GM23338 (cell line): ENCODE results near the gene CAPZB. TPM values are rescaled to one million over a fixed set of nuclear protein-coding genes. Genes with fewer than 3 reads are reported as not detected.

Source experiments
- ATAC-seq: fragments of 200-7000 bp; cut with Tn5 transposase; 3 replicates; pipeline ENCODE4 v1.9.1; 2020
- DNase-seq: peaks from one replicate; pipeline ENCODE4 v3.0.0-alpha.2; 2015; ENCODE audit warnings: low spot score
- H2AFZ ChIP-seq: fragments of 200-600 bp; sonication (generic); 2 replicates; pipeline ENCODE4 v1.8.0; 2016; ENCODE audit warnings: antibody characterized with exemption, mild to moderate bottlenecking, moderate library complexity
- H3F3A ChIP-seq: fragments of 200-600 bp; sonication (generic); replicated peaks from 2 replicates; pipeline ENCODE4 v1.8.0; 2017; ENCODE audit warnings: antibody characterized with exemption, mixed run types, low read depth
- H3K27ac ChIP-seq: fragments of 200-600 bp; sonication (generic); 2 replicates; pipeline ENCODE4 v1.6.1; 2016; ENCODE audit warnings: low read depth
- H3K27me3 ChIP-seq: fragments of 200-600 bp; sonication (generic); 2 replicates; pipeline ENCODE4 v1.8.0; 2016; ENCODE audit warnings: mild to moderate bottlenecking, mixed run types, moderate library complexity; ENCODE audit not compliant: insufficient read depth
- H3K36me3 ChIP-seq: fragments of 200-600 bp; sonication (generic); 2 replicates; pipeline ENCODE4 v1.8.0; 2016; ENCODE audit warnings: mild to moderate bottlenecking; ENCODE audit not compliant: insufficient read depth
- H3K4me1 ChIP-seq: fragments of 200-600 bp; sonication (generic); 2 replicates; pipeline ENCODE4 v1.8.0; 2016; ENCODE audit warnings: mild to moderate bottlenecking, moderate library complexity; ENCODE audit not compliant: insufficient read depth
- H3K4me2 ChIP-seq: fragments of 200-600 bp; sonication (generic); 2 replicates; pipeline ENCODE4 v1.7.1; 2017; ENCODE audit warnings: mixed run types
- H3K4me3 ChIP-seq: fragments of 200-600 bp; sonication (generic); 2 replicates; pipeline ENCODE4 v1.6.1; 2016; ENCODE audit warnings: mixed run types
- H3K79me2 ChIP-seq: fragments of 200-600 bp; sonication (generic); replicated peaks from 2 replicates; pipeline ENCODE4 v1.8.0; 2017; ENCODE audit warnings: mild to moderate bottlenecking; ENCODE audit not compliant: insufficient read depth
- H3K9me2 ChIP-seq: fragments of 200-600 bp; sonication (generic); 2 replicates; pipeline ENCODE4 v1.8.0; 2017; ENCODE audit not compliant: insufficient read depth
- H4K20me1 ChIP-seq: fragments of 200-600 bp; sonication (generic); replicated peaks from 2 replicates; pipeline ENCODE4 v1.8.0; 2017; ENCODE audit warnings: mild to moderate bottlenecking; ENCODE audit not compliant: insufficient read depth
- H3K27ac Mint-ChIP-seq: 2 replicates; pipeline ENCODE4 v1.8.0; 2020; ENCODE audit warnings: inconsistent platforms, mild to moderate bottlenecking, moderate library complexity, mixed read lengths
- H3K27me3 Mint-ChIP-seq: 3 replicates; pipeline ENCODE4 v1.8.0; 2022; ENCODE audit warnings: low read depth, mild to moderate bottlenecking, moderate library complexity, mixed read lengths, inconsistent platforms; ENCODE audit not compliant: insufficient read depth, poor library complexity
- H3K36me3 Mint-ChIP-seq: 3 replicates; pipeline ENCODE4 v1.8.0; 2021; ENCODE audit warnings: low read depth, mild to moderate bottlenecking, inconsistent platforms, moderate library complexity, mixed read lengths
- H3K4me1 Mint-ChIP-seq: 3 replicates; pipeline ENCODE4 v1.8.0; 2020; ENCODE audit warnings: mild to moderate bottlenecking, inconsistent platforms, mixed read lengths
- H3K4me3 Mint-ChIP-seq: 3 replicates; pipeline ENCODE4 v1.8.0; 2021; ENCODE audit warnings: moderate library complexity, mild to moderate bottlenecking, inconsistent platforms, mixed read lengths
- H3K9me3 Mint-ChIP-seq: 3 replicates; pipeline ENCODE4 v1.8.0; 2020; ENCODE audit warnings: moderate library complexity, mild to moderate bottlenecking, inconsistent platforms, mixed read lengths
- CREB1 ChIP-seq: fragments of 250-450 bp; sonication (Bioruptor Pico); IDR thresholded peaks from 2 replicates; pipeline ENCODE4 v1.5.0; 2020; ENCODE audit warnings: low read depth, mild to moderate bottlenecking, moderate library complexity
- EZH2phosphoT487 ChIP-seq: fragments of 200-600 bp; sonication (generic); IDR thresholded peaks from one replicate; pipeline ENCODE4 v1.8.1; 2018; ENCODE audit warnings: antibody characterized with exemption; ENCODE audit not compliant: unreplicated experiment
- NANOG ChIP-seq: IDR thresholded peaks from 2 replicates; pipeline ENCODE4 v1.6.1; 2016; ENCODE audit warnings: antibody characterized with exemption, borderline replicate concordance
- POLR2AphosphoS5 ChIP-seq: IDR thresholded peaks from 2 replicates; pipeline ENCODE4 v1.6.1; 2016; ENCODE audit warnings: antibody characterized with exemption, low read depth
- ZNF114 ChIP-seq: fragments of 250-450 bp; sonication (Bioruptor Pico); IDR thresholded peaks from 2 replicates; pipeline ENCODE4 v1.5.0; 2020; ENCODE audit warnings: mild to moderate bottlenecking, moderate library complexity
- ZNF331 ChIP-seq: fragments of 250-450 bp; sonication (Bioruptor Pico); IDR thresholded peaks from 2 replicates; pipeline ENCODE4 v1.5.0; 2020; ENCODE audit warnings: low read depth, mild to moderate bottlenecking, moderate library complexity
- polyA plus RNA-seq: library from polyadenylated mRNA; unstranded; fragments of >200 nt; fragmentation: Nextera tagmentation; extraction: Ambion mirVana; gene quantifications from 2 replicates; pipeline ENCODE4 v1.2.1, GENCODE V29; 2016
- total RNA-seq: library from RNA; depleted of rRNA; stranded (reverse); fragments of >200 nt; shearing (Covaris generic); gene quantifications from 2 replicates; pipeline ENCODE4 v1.2.3, GENCODE V29; 2014
- TF ChIP-seq, protein P1 (sequence below), 2 experiments: fragments of 200-600 bp in 1 of 2; sonication (generic) in 1 of 2; conservative IDR thresholded peaks; 2 replicates each; pipeline versions ENCODE4 v1.5.1 to v1.6.1; 2016 to 2017; ENCODE audit warnings: antibody characterized with exemption in 2 of 2, low read depth in 2 of 2, mild to moderate bottlenecking in 2 of 2, moderate library complexity in 1 of 2

Gene CAPZB
- total and polyA plus RNA-seq, 2 experiments from 2014 or later = 195 to 348 TPM

DNA sequence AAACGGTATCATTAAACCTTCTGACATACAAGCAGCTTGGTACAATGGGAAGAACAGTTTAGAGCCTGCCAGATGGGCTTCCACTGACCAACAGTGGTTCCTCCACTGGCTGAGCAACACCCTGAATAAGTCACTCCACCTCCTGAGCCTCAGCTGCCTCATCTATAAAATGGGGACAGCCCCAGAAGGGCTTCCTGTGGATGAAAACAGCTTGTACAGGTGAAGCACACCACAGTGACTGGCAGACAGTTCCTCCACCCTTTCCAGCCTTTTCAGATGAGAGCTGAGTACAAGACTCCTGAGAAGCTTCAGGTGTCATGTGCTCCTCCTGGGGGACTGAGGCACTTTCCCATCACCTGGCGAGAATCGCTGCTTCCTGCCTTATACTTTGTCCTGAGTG, 2.1 kb downstream of the CAPZB start:
- H3K4me2 ChIP-seq = peak overlapping the region; percentile 93
- DNase-seq (no peak), ATAC-seq (no peak)
- H3K27me3 Mint-ChIP-seq = peaks cover 23% of the 10 kb centered on the region
- peak overlapping the region; percentile 97 for H3K4me3 ChIP-seq
- no peaks in the 10 kb centered on the region for H3K36me3 ChIP-seq
- H2AFZ ChIP-seq = no peak overlapping the region
- peaks cover 39% of the 10 kb centered on the region for H4K20me1 ChIP-seq
- peaks cover 71% of the 10 kb centered on the region for H3K4me1 ChIP-seq
- peaks cover 76% of the 10 kb centered on the region for H3K79me2 ChIP-seq
- no peaks in the 10 kb centered on the region for H3K9me2 ChIP-seq
- H3K27me3 ChIP-seq = no peaks in the 10 kb centered on the region
- no peak overlapping the region for H3K27ac ChIP-seq
- peak overlapping the region; percentile 36; the same call in 1 of the 2 replicates for H3K27ac Mint-ChIP-seq
- H3K36me3 Mint-ChIP-seq = peaks cover 28% of the 10 kb centered on the region
- H3K4me1 Mint-ChIP-seq = peaks cover 66% of the 10 kb centered on the region
- peak overlapping the region; percentile 95 for H3K4me3 Mint-ChIP-seq
- TF ChIP-seq, protein P1, sequence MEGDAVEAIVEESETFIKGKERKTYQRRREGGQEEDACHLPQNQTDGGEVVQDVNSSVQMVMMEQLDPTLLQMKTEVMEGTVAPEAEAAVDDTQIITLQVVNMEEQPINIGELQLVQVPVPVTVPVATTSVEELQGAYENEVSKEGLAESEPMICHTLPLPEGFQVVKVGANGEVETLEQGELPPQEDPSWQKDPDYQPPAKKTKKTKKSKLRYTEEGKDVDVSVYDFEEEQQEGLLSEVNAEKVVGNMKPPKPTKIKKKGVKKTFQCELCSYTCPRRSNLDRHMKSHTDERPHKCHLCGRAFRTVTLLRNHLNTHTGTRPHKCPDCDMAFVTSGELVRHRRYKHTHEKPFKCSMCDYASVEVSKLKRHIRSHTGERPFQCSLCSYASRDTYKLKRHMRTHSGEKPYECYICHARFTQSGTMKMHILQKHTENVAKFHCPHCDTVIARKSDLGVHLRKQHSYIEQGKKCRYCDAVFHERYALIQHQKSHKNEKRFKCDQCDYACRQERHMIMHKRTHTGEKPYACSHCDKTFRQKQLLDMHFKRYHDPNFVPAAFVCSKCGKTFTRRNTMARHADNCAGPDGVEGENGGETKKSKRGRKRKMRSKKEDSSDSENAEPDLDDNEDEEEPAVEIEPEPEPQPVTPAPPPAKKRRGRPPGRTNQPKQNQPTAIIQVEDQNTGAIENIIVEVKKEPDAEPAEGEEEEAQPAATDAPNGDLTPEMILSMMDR (conservative IDR thresholded peaks at IDR 0.05; ENCODE audit: low read depth in 2 of 2) = no peak
- H3F3A ChIP-seq = peaks cover 19% of the 10 kb centered on the region
- H3K9me3 Mint-ChIP-seq = no peaks in the 10 kb centered on the region

DNA sequence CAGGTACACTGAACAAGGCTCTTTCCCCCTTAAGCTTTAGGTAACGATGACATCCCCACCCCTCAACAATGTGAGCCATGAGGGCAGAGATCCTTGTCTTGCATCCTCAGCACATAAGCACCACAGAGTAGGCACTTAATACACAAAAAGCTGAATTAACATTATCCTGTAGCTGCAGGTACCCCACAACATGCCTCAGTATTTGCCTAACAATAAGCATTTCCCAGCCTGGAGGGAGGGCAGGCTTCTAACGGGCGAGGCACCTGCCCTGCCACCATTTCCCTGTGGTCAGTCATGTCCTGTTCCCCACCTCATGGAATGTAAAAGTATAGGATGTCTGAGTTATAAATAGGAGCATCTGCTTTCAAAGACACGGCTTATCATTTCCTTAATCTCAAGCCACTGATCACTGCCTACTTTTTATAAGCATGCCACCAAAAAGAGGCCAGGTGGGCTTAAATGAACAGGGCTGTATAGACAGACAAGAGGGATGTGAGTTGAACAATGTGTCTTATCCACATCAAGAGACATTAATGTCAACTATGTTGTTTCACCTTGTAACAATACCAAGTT, 3.4 kb downstream of the CAPZB start:
- H3K27ac ChIP-seq = peak overlapping the region; percentile 65; the same call in 1 of the 2 replicates
- peak; percentile 76; the same call in 1 of the 2 replicates for TF ChIP-seq NANOG
- no peak for TF ChIP-seq ZNF114 (CRISPR knock-in tag)
- TF ChIP-seq EZH2phosphoT487 = no peak
- peak; percentile 26; the same call in 1 of the 2 replicates for TF ChIP-seq POLR2AphosphoS5
- no peaks in the 10 kb centered on the region for H3K27me3 ChIP-seq
- H3K9me2 ChIP-seq = no peaks in the 10 kb centered on the region
- H3K36me3 Mint-ChIP-seq = peaks cover 36% of the 10 kb centered on the region
- H3K4me1 ChIP-seq = peaks cover 64% of the 10 kb centered on the region
- H3K36me3 ChIP-seq = no peaks in the 10 kb centered on the region
- H2AFZ ChIP-seq = no peak overlapping the region
- peak; percentile 12 for ATAC-seq
- H3K27ac Mint-ChIP-seq = peak overlapping the region; percentile 94
- H4K20me1 ChIP-seq = peaks cover 52% of the 10 kb centered on the region
- peak overlapping the region; percentile 97 for H3K4me3 ChIP-seq
- DNase-seq = peak; percentile 78
- H3F3A ChIP-seq = peaks cover 17% of the 10 kb centered on the region
- peaks cover 88% of the 10 kb centered on the region for H3K79me2 ChIP-seq
- peak overlapping the region; percentile 95 for H3K4me3 Mint-ChIP-seq
- H3K9me3 Mint-ChIP-seq = no peaks in the 10 kb centered on the region
- peak overlapping the region; percentile 93 for H3K4me2 ChIP-seq
- H3K27me3 Mint-ChIP-seq = peaks cover 24% of the 10 kb centered on the region
- H3K4me1 Mint-ChIP-seq = peaks cover 77% of the 10 kb centered on the region

DNA sequence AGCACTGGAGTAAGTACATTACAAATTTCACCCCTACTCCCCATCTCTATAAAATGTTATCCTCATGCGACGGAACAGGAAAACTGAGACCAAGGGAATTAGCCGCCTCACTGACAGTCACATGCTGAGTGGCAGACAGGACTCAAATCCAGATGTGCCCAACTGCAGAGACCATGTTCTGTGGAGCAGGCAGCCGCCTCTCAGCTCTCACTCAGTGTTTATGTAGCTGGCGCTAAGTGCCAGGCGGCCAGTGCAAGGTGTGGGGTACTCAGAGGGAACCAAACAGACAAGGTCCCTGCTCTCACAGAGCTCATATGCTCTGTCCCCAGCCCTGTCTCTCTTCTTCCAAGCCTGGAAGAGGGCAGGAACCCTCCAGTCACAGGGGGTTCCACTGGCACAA, 5.1 kb downstream of the CAPZB start:
- no peaks in the 10 kb centered on the region for H3K9me2 ChIP-seq
- Mint-ChIP-seq H3K4me3 (peak overlapping the region; percentile 43), H3K27ac (no peak overlapping the region), H3K4me1 (peaks cover 80% of the 10 kb centered on the region), H3K9me3 (no peaks in the 10 kb centered on the region), H3K27me3 (peaks cover 18% of the 10 kb centered on the region), H3K36me3 (peaks cover 40% of the 10 kb centered on the region)
- no peak for ATAC-seq
- peak overlapping the region; percentile 93 for H3K4me2 ChIP-seq
- no peaks in the 10 kb centered on the region for H3K36me3 ChIP-seq
- peaks cover 68% of the 10 kb centered on the region for H4K20me1 ChIP-seq
- peaks cover 96% of the 10 kb centered on the region for H3K79me2 ChIP-seq
- DNase-seq = no peak
- H3K27ac ChIP-seq = no peak overlapping the region
- no peaks in the 10 kb centered on the region for H3K27me3 ChIP-seq
- H2AFZ ChIP-seq = no peak overlapping the region
- TF ChIP-seq ZNF331 (CRISPR knock-in tag) (no peak), CREB1 (no peak)
- H3F3A ChIP-seq = 0 out of 2 replicates have a peak, but pooled peaks cover 7% of the 10 kb centered on the region
- peaks cover 56% of the 10 kb centered on the region for H3K4me1 ChIP-seq
- peak overlapping the region; percentile 20; the same call in 1 of the 2 replicates for H3K4me3 ChIP-seq
